Kidney glomerular epithelial cell (primary cell): ENCODE data around the gene NOS1AP.

ENCODE experiments used
- DNase-seq: peaks from one replicate; lab custom pipeline; 2025; lab: John Stamatoyannopoulos, UW

NOS1AP gene

GRCh38 chr1:162299018-162299417 lies 229.5 kb downstream of the NOS1AP start:
- no peak for DNase-seq

GRCh38 chr1:162300057-162300917 lies 230.8 kb downstream of the NOS1AP start:
- no peak for DNase-seq

- DNase-seq: no peak
These were observed 232.2 kb downstream of the NOS1AP start for GRCh38 chr1:162301696-162302095.

GRCh38 chr1:162302306-162303003 lies 233.0 kb downstream of the NOS1AP start:
- no peak for DNase-seq

GRCh38 chr1:162303004-162303344 lies 233.5 kb downstream of the NOS1AP start:
- no peak for DNase-seq

- DNase-seq: no peak
These were observed 235.2 kb downstream of the NOS1AP start for GRCh38 chr1:162304736-162305135.

- peak; percentile 79 for DNase-seq
These were observed 236.5 kb downstream of the NOS1AP start for GRCh38 chr1:162305969-162306368.

- peak; percentile 3 for DNase-seq
These were observed 240.8 kb downstream of the NOS1AP start for GRCh38 chr1:162310337-162310736.

- no peak for DNase-seq
These were observed 244.7 kb downstream of the NOS1AP start for GRCh38 chr1:162314206-162314605.

- DNase-seq: no peak
These were observed 246.2 kb downstream of the NOS1AP start for GRCh38 chr1:162315673-162316072.

- DNase-seq: no peak
These were observed 246.7 kb downstream of the NOS1AP start for GRCh38 chr1:162316187-162316586.

GRCh38 chr1:162317621-162318020 lies 248.1 kb downstream of the NOS1AP start:
- no peak for DNase-seq

GRCh38 chr1:162319493-162320175 lies 250.1 kb downstream of the NOS1AP start:
- DNase-seq: peak; percentile 93

- DNase-seq: no peak
These were observed 252.4 kb downstream of the NOS1AP start for GRCh38 chr1:162321809-162322422.

- no peak for DNase-seq
These were observed 253.5 kb downstream of the NOS1AP start for GRCh38 chr1:162323023-162323422.

GRCh38 chr1:162324396-162324795 lies 254.9 kb downstream of the NOS1AP start:
- no peak for DNase-seq

- DNase-seq: no peak
These were observed 257.1 kb downstream of the NOS1AP start for GRCh38 chr1:162326559-162326958.

GRCh38 chr1:162327144-162327787 lies 257.8 kb downstream of the NOS1AP start:
- DNase-seq: no peak

- DNase-seq: no peak
These were observed 258.3 kb downstream of the NOS1AP start for GRCh38 chr1:162327788-162328165.

GRCh38 chr1:162328512-162328911 lies 259.0 kb downstream of the NOS1AP start:
- DNase-seq: no peak

GRCh38 chr1:162329826-162330225 lies 260.3 kb downstream of the NOS1AP start:
- DNase-seq: no peak

- no peak for DNase-seq
These were observed 264.5 kb downstream of the NOS1AP start for GRCh38 chr1:162333991-162334390.
